Neuronal stem cell (in vitro differentiated cells): ENCODE data around the gene TRIAP1.

Experiments
- DNase-seq: peaks from one replicate; pipeline ENCODE4 v3.0.0-alpha.2; 2013; ENCODE audit warnings: low spot score
- H2AFZ ChIP-seq: one replicate; pipeline ENCODE4 v1.6.1; 2013; ENCODE audit warnings: mild to moderate bottlenecking, low read length, inconsistent platforms
- H2AK5ac ChIP-seq: 2 replicates; pipeline ENCODE4 v1.6.1; 2013; ENCODE audit warnings: low read depth, mild to moderate bottlenecking, inconsistent platforms, low read length, moderate library complexity, mixed read lengths
- H2BK120ac ChIP-seq: 2 replicates; pipeline ENCODE4 v1.6.1; 2013; ENCODE audit warnings: low read depth, mild to moderate bottlenecking, inconsistent platforms, low read length, moderate library complexity, mixed read lengths
- H2BK12ac ChIP-seq: one replicate; pipeline ENCODE4 v1.6.1; 2013; ENCODE audit warnings: low read length, inconsistent platforms
- H2BK15ac ChIP-seq: 2 replicates; pipeline ENCODE4 v1.6.1; 2013; ENCODE audit warnings: mild to moderate bottlenecking, low read length, inconsistent platforms, mixed read lengths
- H2BK5ac ChIP-seq: one replicate; pipeline ENCODE4 v1.6.1; 2013; ENCODE audit warnings: inconsistent platforms, mild to moderate bottlenecking, low read length, moderate library complexity
- H3K14ac ChIP-seq: one replicate; pipeline ENCODE4 v1.6.1; 2013; ENCODE audit warnings: low read length, inconsistent platforms
- H3K18ac ChIP-seq: 2 replicates; pipeline ENCODE4 v1.6.1; 2013; ENCODE audit warnings: low read length, inconsistent platforms
- H3K23ac ChIP-seq: 2 replicates; pipeline ENCODE4 v1.6.1; 2013; ENCODE audit warnings: low read depth, mild to moderate bottlenecking, mixed read lengths, low read length, inconsistent platforms; ENCODE audit not compliant: poor library complexity
- H3K27ac ChIP-seq: replicated peaks from 3 replicates; pipeline ENCODE4 v1.5.1; 2013; ENCODE audit warnings: low read length, inconsistent platforms
- H3K27me3 ChIP-seq, 3 experiments: 2 replicates each; pipeline ENCODE4 v1.6.1; 2013; ENCODE audit warnings: low read length in 3 of 3, mild to moderate bottlenecking in 2 of 3, inconsistent platforms in 1 of 3, low read depth in 1 of 3, mixed read lengths in 1 of 3, moderate library complexity in 1 of 3; ENCODE audit not compliant: control insufficient read depth in 3 of 3, insufficient read depth in 3 of 3
- H3K36me3 ChIP-seq, 2 donors: replicated peaks in 1 of 2; 2 replicates each; pipeline ENCODE4 v1.6.1; 2013; ENCODE audit warnings: low read length in 2 of 2; ENCODE audit not compliant: control insufficient read depth in 2 of 2, insufficient read depth in 2 of 2
- H3K4ac ChIP-seq: 2 replicates; pipeline ENCODE4 v1.6.1; 2013; ENCODE audit warnings: inconsistent platforms, mild to moderate bottlenecking, low read length, moderate library complexity
- H3K4me1 ChIP-seq, 2 donors: 1 replicate in 1 of 2; 2 replicates in 1 of 2; pipeline ENCODE4 v1.6.1; 2013; ENCODE audit warnings: low read length in 2 of 2, low read depth in 1 of 2; ENCODE audit not compliant: control insufficient read depth in 2 of 2, insufficient read depth in 1 of 2
- H3K4me2 ChIP-seq: one replicate; pipeline ENCODE4 v1.6.1; 2013; ENCODE audit warnings: mild to moderate bottlenecking, low read length, inconsistent platforms; ENCODE audit not compliant: insufficient read depth, poor library complexity, severe bottlenecking
- H3K4me3 ChIP-seq, 2 donors: 2 replicates each; pipeline ENCODE4 v1.5.1; 2013; ENCODE audit warnings: low read length in 2 of 2, mild to moderate bottlenecking in 2 of 2, inconsistent platforms in 1 of 2, moderate library complexity in 1 of 2
- H3K79me1 ChIP-seq: one replicate; pipeline ENCODE4 v1.6.1; 2013; ENCODE audit warnings: low read depth, mild to moderate bottlenecking, inconsistent platforms, low read length, moderate library complexity
- H3K9ac ChIP-seq: one replicate; pipeline ENCODE4 v1.6.1; 2013; ENCODE audit warnings: mild to moderate bottlenecking, low read depth, low read length, inconsistent platforms; ENCODE audit not compliant: poor library complexity
- H3K9me3 ChIP-seq, 2 donors: replicated peaks in 1 of 2; 2 replicates each; pipeline versions ENCODE3 to v1.6.1; 2013; ENCODE audit warnings: low read length in 2 of 2, mild to moderate bottlenecking in 2 of 2, inconsistent platforms in 1 of 2, low read depth in 1 of 2, mixed read lengths in 1 of 2, moderate library complexity in 1 of 2; ENCODE audit not compliant: control insufficient read depth in 2 of 2, insufficient read depth in 1 of 2
- H4K8ac ChIP-seq: one replicate; pipeline ENCODE4 v1.6.1; 2013; ENCODE audit warnings: low read depth, mild to moderate bottlenecking, inconsistent platforms, low read length, moderate library complexity
- H4K91ac ChIP-seq: one replicate; pipeline ENCODE4 v1.6.1; 2013; ENCODE audit warnings: low read length, low read depth, mild to moderate bottlenecking, inconsistent platforms; ENCODE audit not compliant: poor library complexity
- WGBS, 2 donors: extraction: QIAGEN DNeasy Blood & Tissue Kit; methylation state at CpG; one replicate each; pipeline ENCODE4 v1.1.7; 2013; ENCODE audit warnings: missing lambda C conversion rate in 2 of 2, mixed read lengths in 1 of 2; ENCODE audit not compliant: insufficient read length in 2 of 2, insufficient replicate concordance in 1 of 2; ENCODE audit errors: extremely low coverage in 2 of 2; 5-methylcytosine and 5-hydroxymethylcytosine counted together

TRIAP1 gene

DNA sequence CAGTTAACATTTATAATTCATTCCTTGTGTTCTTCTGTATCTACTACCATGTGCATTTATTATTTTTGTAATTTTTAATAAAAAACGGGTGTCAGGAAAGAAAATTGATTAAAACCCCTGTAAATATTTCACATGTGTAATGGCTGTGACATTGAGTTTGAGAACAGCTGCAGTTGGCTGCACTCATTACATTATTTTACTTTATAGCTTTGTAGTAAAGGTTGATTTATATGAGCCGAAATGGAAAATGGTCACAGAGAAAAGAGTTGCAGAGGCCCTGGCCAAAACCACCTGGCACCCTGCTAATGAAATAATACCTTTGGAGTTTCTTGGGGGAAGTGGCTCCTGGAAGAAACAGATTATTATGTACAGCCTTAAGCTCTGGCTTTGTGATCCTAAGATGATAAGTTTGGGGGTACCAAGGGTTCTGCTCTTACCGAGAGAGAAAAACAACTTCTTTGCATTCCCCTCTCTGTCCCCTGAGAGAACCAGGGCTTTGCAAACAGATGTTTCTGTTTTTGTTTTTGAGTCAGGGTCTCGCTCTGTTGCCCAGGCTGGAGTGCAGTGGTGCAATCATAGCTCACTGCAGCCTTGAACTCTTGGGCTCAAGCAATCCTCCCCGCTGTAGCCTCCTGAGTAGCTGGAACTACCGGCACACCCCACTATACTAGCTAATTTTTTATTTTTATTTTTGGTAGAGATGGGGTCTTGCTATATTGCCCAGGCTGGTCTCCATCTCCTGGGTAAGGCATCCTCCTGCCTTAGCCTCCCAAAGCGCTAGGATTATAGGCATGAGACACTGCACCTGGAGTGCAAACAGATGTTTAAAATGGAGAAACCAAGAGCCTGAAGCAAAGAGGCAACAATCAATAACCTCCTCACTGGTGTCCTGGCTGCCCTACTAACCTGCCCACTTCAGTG is 40.0 kb upstream of the TRIAP1 start:
- no peak overlapping the region for H4K91ac ChIP-seq
- H3K23ac ChIP-seq = no peak overlapping the region
- H2AK5ac ChIP-seq = no peak overlapping the region
- H3K9me3 ChIP-seq = peaks cover 0 to 2% of the 10 kb centered on the region in 2 donors
- no peak for DNase-seq
- H3K9ac ChIP-seq = no peak overlapping the region
- no peak overlapping the region for H2BK120ac ChIP-seq
- H3K27me3 ChIP-seq = no peaks in the 10 kb centered on the region
- no peak overlapping the region for H3K14ac ChIP-seq
- no peak overlapping the region for H2BK15ac ChIP-seq
- no peak overlapping the region for H2AFZ ChIP-seq
- H3K27ac ChIP-seq = no peak overlapping the region
- H3K4me2 ChIP-seq = no peak overlapping the region
- no peak overlapping the region for H3K4me3 ChIP-seq
- H3K36me3 ChIP-seq = peaks cover 0 to 20% of the 10 kb centered on the region in 2 donors
- peaks cover 0 to 3% of the 10 kb centered on the region in 2 donors for H3K4me1 ChIP-seq
- H3K4ac ChIP-seq = no peak overlapping the region
- WGBS, 2 donors = no CpG with 5 or more reads among the region's 7 CpGs
- H2BK12ac ChIP-seq = no peak overlapping the region
- H4K8ac ChIP-seq = no peak overlapping the region
- no peak overlapping the region for H2BK5ac ChIP-seq
- no peaks in the 10 kb centered on the region for H3K79me1 ChIP-seq
- no peak overlapping the region for H3K18ac ChIP-seq

DNA sequence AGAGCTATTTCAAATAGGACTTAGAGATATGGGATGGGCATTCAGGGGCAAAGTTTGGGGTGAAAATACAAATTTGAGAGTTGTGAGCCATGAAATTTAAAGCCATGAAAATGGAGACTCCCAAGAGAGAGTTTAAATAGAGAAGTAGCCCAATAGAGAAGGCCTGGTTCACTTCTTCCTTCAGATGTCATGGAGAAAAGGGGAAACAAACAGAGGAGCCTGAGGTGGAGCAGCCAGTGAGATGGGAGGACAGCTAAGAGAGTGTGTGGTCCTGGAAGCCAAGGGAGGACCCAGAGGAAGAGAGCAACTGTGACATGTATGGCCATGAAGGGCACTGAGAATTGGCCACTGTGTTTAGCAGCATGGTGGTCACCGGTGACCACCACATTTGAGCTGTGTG is 37.4 kb upstream of the TRIAP1 start:
- DNase-seq = no peak
- H3K27me3 ChIP-seq = no peaks in the 10 kb centered on the region
- peaks cover 0 to 7% of the 10 kb centered on the region in 2 donors for H3K36me3 ChIP-seq
- H2BK120ac ChIP-seq = no peak overlapping the region
- H3K4me1 ChIP-seq = peaks cover 0 to 7% of the 10 kb centered on the region in 2 donors
- no peak overlapping the region for H4K8ac ChIP-seq
- H3K23ac ChIP-seq = no peak overlapping the region
- no peak overlapping the region for H2BK12ac ChIP-seq
- H3K27ac ChIP-seq = no peak overlapping the region
- no peak overlapping the region for H2BK5ac ChIP-seq
- H3K4me3 ChIP-seq = no peak overlapping the region
- no peak overlapping the region for H3K14ac ChIP-seq
- H3K9ac ChIP-seq = no peak overlapping the region
- no CpG with 5 or more reads among the region's 1 CpG for WGBS, 2 donors
- H3K4ac ChIP-seq = no peak overlapping the region
- H3K79me1 ChIP-seq = no peaks in the 10 kb centered on the region
- no peak overlapping the region for H3K4me2 ChIP-seq
- no peak overlapping the region for H3K18ac ChIP-seq
- no peak overlapping the region for H2BK15ac ChIP-seq
- no peak overlapping the region for H2AFZ ChIP-seq
- no peak overlapping the region for H2AK5ac ChIP-seq
- H4K91ac ChIP-seq = no peak overlapping the region
- H3K9me3 ChIP-seq = peaks cover 0 to 2% of the 10 kb centered on the region in 2 donors

DNA sequence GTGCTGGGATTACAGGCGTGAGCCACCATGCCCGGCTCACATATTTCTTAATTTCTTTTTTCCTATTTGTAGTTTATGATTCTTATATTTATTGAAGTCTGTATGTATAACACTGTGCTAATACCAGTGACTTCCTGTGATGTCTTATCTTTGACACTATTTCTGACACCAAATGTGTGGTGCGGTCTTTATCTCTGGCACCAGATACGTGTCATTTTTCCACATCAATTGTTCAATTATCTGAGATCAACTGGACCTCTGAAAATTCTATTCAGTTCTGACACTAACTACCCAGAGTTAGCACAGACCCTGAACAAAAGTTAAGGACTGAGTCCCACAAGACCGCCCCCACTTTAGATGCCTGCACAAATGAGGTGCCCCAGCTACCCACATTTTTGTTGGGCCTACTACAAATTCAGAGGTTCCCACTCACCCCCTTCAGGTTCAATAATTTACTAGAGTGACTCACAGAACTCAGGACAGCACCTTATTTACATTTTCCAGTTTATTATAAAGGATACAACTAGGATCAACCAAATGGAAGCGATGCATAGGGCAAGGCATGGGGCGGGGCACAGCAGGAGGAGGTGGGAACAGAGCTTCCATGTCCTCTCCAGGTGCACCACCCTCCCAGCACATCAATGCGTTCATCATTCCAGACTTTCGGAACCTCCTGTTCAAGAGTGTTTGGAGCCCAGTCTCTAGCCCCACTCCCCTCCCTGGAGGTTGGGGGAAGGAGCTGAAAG is 35.0 kb upstream of the TRIAP1 start:
- no peak overlapping the region for H2AFZ ChIP-seq
- H3K4me1 ChIP-seq = peaks cover 0 to 4% of the 10 kb centered on the region in 2 donors
- no peak overlapping the region for H4K8ac ChIP-seq
- H3K79me1 ChIP-seq = no peaks in the 10 kb centered on the region
- no peak overlapping the region for H3K4me3 ChIP-seq
- H2BK12ac ChIP-seq = no peak overlapping the region
- no peak overlapping the region for H3K4me2 ChIP-seq
- no peaks in the 10 kb centered on the region for H3K27me3 ChIP-seq
- no peak overlapping the region for H3K9ac ChIP-seq
- H3K23ac ChIP-seq = no peak overlapping the region
- H3K18ac ChIP-seq = no peak overlapping the region
- H3K27ac ChIP-seq = no peak overlapping the region
- no peak overlapping the region for H3K4ac ChIP-seq
- H2BK120ac ChIP-seq = no peak overlapping the region
- DNase-seq = no peak
- H3K9me3 ChIP-seq = no peaks in the 10 kb centered on the region
- no peak overlapping the region for H2AK5ac ChIP-seq
- no CpG with 5 or more reads among the region's 9 CpGs for WGBS, 2 donors
- no peak overlapping the region for H3K14ac ChIP-seq
- H3K36me3 ChIP-seq = peaks cover 0 to 2% of the 10 kb centered on the region in 2 donors
- H2BK5ac ChIP-seq = no peak overlapping the region
- H2BK15ac ChIP-seq = peak overlapping the region; percentile 30
- no peak overlapping the region for H4K91ac ChIP-seq

- WGBS, 2 donors = no CpG with 5 or more reads among the region's 1 CpG
- DNase-seq = no peak
- Histone ChIP-seq H3K4me2 (no peak overlapping the region), H3K14ac (no peak overlapping the region), H3K9me3 (no peaks in the 10 kb centered on the region), H2BK12ac (no peak overlapping the region), H3K36me3 (peaks cover 0 to 2% of the 10 kb centered on the region in 2 donors), H3K27ac (no peak overlapping the region), H4K91ac (no peak overlapping the region), H2BK5ac (no peak overlapping the region), H2BK120ac (no peak overlapping the region), H3K23ac (no peak overlapping the region), H3K4me3 (no peak overlapping the region), H3K27me3 (no peaks in the 10 kb centered on the region), H2AFZ (no peak overlapping the region), H2BK15ac (no peak overlapping the region), H3K4ac (no peak overlapping the region), H3K4me1 (peaks cover 0 to 8% of the 10 kb centered on the region in 2 donors), H3K9ac (no peak overlapping the region), H2AK5ac (no peak overlapping the region), H3K18ac (no peak overlapping the region), H4K8ac (no peak overlapping the region), H3K79me1 (no peaks in the 10 kb centered on the region)
Observed at GRCh38 chr12:120480211-120480610, 34.0 kb upstream of the TRIAP1 start.
